Left lung (tissue), 10 donors: ENCODE measurements around the gene RNASE8. TPM values are rescaled to one million over a fixed set of nuclear protein-coding genes. Genes with fewer than 3 reads are reported as not detected.

Source experiments
- ATAC-seq: fragments of 200-7000 bp; cut with Tn5 transposase; one replicate; pipeline ENCODE4 v1.9.1; 2020; ENCODE audit warnings: moderate library complexity
- DNase-seq, 4 donors: peaks; one replicate each; pipeline ENCODE4 v3.0.0-alpha.2; 2013 to 2020
- H3K27ac ChIP-seq, 2 donors: fragments of 200-600 bp; sonication (generic) in 1 of 2; one replicate each; pipeline versions ENCODE4 v1.5.0 to v1.8.0; 2020 to 2021
- H3K27me3 ChIP-seq, 2 donors: fragments of 200-600 bp; sonication (generic) in 1 of 2; one replicate each; pipeline versions ENCODE4 v1.5.0 to v1.8.0; 2020 to 2021
- H3K36me3 ChIP-seq, 2 donors: fragments of 200-600 bp; sonication (generic) in 1 of 2; one replicate each; pipeline versions ENCODE4 v1.5.0 to v1.8.0; 2020 to 2021
- H3K4me1 ChIP-seq, 2 donors: fragments of 200-600 bp; one replicate each; pipeline ENCODE4 v1.8.0; 2021
- H3K4me3 ChIP-seq, 2 donors: fragments of 200-600 bp; sonication (generic) in 1 of 2; one replicate each; pipeline versions ENCODE4 v1.5.0 to v1.8.0; 2020 to 2021; ENCODE audit warnings: mild to moderate bottlenecking in 1 of 2
- H3K9me3 ChIP-seq, 2 donors: fragments of 200-600 bp; sonication (generic) in 1 of 2; one replicate each; pipeline versions ENCODE4 v1.5.0 to v1.8.0; 2020 to 2021
- intact Hi-C, 2 donors: fragments of 100-400 bp; cut with DNase I; formaldehyde crosslinking; loops; one replicate each; pipeline versions ENCODE4 v1.11.2 to v1.14.2; 2022
- polyA plus RNA-seq, 6 donors: library from polyadenylated mRNA; unstranded; fragments of 120-200 nt; gene quantifications; one replicate each; pipeline ENCODE4 v1.2.1, GENCODE V29; 2013; ENCODE audit not compliant: insufficient read length in 6 of 6
- total RNA-seq, 2 donors: library from RNA; stranded (reverse); fragmentation: NEBNext Ultra II Directional; extraction: Animal tissue kit (Norgen Biotek cat#: 25700); gene quantifications; one replicate each; pipeline ENCODE4 v1.2.1, GENCODE V29; 2021
- TF ChIP-seq, protein P1 (sequence below), 2 donors: fragments of 200-600 bp; sonication (generic) in 1 of 2; IDR thresholded peaks; one replicate each; pipeline versions ENCODE4 v1.5.0 to v1.8.0; 2021; ENCODE audit warnings: antibody characterized with exemption in 2 of 2
- donor health status: DM: no; HTN: yes; CAD: no.
- donor health status: DM: no; HTN: no; CAD: no.

The RNASE8 gene
- total and polyA plus RNA-seq, 8 donors = 0.21 to 0.31 TPM; not detected in 6

DNA sequence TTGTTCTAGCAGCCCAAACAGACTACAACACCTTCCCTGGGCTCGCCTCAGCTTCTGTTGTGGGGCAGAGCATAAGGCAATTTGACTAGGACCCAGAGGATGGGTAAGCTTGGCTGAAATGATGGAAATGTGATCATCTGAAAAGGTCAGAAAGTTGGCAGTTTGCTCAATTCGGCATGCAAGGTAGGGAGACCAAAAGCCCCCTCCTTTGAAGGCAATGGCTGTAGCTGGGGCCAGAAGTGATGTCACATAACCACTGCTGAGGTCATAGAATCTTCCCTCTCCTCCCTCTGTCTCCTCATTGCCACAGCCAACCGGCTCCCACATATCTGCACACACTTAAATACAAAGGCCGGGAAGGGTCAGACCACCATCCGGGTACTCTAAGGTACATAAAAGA lies 27.7 kb upstream of the RNASE8 start, which contains the start of gene TPPP2:
TPPP2 (plus strand) TSS at position 301 of the 400 bp plus-strand sequence. CDS start 365 bp downstream, outside the sequence.
- H3K9me3 ChIP-seq = no peaks in the 10 kb centered on the region
- no peak within 1 kb of the TSS for H3K27ac ChIP-seq
- peaks cover 0 to under 1% of the 10 kb centered on the region in 2 donors for H3K4me1 ChIP-seq
- no peaks in the 10 kb centered on the region for H3K36me3 ChIP-seq
- H3K4me3 ChIP-seq = no peak within 1 kb of the TSS
- intact Hi-C loops = no loop called here
- TF ChIP-seq, protein P1, sequence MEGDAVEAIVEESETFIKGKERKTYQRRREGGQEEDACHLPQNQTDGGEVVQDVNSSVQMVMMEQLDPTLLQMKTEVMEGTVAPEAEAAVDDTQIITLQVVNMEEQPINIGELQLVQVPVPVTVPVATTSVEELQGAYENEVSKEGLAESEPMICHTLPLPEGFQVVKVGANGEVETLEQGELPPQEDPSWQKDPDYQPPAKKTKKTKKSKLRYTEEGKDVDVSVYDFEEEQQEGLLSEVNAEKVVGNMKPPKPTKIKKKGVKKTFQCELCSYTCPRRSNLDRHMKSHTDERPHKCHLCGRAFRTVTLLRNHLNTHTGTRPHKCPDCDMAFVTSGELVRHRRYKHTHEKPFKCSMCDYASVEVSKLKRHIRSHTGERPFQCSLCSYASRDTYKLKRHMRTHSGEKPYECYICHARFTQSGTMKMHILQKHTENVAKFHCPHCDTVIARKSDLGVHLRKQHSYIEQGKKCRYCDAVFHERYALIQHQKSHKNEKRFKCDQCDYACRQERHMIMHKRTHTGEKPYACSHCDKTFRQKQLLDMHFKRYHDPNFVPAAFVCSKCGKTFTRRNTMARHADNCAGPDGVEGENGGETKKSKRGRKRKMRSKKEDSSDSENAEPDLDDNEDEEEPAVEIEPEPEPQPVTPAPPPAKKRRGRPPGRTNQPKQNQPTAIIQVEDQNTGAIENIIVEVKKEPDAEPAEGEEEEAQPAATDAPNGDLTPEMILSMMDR (IDR thresholded peaks at IDR 0.05) = no peak
- DNase-seq = no peak
- peaks cover 0 to 17% of the 10 kb centered on the region in 2 donors for H3K27me3 ChIP-seq
- no peak for ATAC-seq

DNA sequence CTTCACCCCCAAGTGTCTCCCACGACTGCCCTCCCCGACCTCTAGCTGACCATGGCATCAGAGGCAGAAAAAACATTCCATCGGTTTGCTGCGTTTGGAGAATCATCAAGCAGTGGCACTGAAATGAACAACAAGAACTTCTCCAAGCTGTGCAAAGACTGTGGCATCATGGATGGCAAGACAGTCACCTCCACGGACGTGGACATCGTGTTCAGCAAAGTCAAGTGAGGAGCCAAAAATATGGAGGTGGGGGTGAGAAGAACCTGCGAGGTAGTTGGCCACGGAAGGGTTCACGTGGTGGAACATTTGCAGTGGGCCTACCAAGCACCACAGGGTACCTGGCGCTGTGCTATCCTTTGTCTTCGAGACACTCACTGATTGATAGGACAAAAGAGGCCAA lies 27.1 kb upstream of the RNASE8 start:
- TF ChIP-seq, protein P1 (IDR thresholded peaks at IDR 0.05) = no peak
- Histone ChIP-seq H3K27ac (no peak overlapping the region), H3K4me1 (no peaks in the 10 kb centered on the region), H3K36me3 (no peaks in the 10 kb centered on the region), H3K4me3 (no peak overlapping the region), H3K27me3 (peaks cover 0 to 11% of the 10 kb centered on the region in 2 donors), H3K9me3 (no peaks in the 10 kb centered on the region)
- DNase-seq (no peak), ATAC-seq (no peak)
- intact Hi-C loops = no loop called here

DNA sequence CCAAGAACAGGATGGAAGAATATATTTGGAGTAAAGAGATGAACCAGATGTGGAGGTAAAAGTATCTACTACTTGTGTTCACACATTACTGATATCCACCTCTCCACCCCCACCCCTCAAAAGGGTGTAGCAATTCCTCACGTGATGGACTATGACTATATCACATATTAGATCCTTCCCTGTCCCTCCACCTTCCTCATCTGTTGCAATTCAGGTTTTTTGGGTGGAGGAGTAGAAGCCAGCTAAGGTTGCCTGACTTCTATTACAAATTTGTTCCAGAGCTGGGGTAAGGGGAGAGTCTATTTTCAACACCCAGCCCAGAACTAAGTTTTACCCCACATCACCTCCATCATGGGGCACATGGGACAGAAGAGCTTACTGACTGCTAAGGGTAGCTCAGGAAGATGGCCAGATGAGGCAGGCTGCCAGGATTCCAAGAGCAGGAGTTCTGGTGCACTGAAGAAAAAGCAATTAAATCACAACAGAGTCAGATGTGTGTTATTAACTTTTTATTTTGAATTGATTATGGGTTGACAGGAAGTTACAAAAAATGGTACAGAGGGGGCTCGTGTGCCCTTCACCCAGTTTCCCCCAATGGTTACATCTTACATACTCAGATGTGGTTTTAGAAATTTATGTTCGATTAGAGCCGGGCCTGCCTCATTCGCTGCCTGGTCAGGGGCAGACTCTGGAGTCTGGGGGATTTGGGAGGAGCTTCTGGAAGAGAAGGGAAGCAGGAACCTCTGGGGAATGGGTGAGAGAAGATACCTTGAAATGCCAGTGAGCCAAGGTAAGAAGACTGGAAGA lies 25.1 kb upstream of the RNASE8 start:
- H3K27me3 ChIP-seq = no peaks in the 10 kb centered on the region
- H3K9me3 ChIP-seq = no peaks in the 10 kb centered on the region
- TF ChIP-seq, protein P1 (IDR thresholded peaks at IDR 0.05) = no peak
- no peak for ATAC-seq
- H3K27ac ChIP-seq = no peak overlapping the region
- no peaks in the 10 kb centered on the region for H3K4me1 ChIP-seq
- no peak for DNase-seq
- no peaks in the 10 kb centered on the region for H3K36me3 ChIP-seq
- intact Hi-C loops = no loop called here
- H3K4me3 ChIP-seq = no peak overlapping the region

DNA sequence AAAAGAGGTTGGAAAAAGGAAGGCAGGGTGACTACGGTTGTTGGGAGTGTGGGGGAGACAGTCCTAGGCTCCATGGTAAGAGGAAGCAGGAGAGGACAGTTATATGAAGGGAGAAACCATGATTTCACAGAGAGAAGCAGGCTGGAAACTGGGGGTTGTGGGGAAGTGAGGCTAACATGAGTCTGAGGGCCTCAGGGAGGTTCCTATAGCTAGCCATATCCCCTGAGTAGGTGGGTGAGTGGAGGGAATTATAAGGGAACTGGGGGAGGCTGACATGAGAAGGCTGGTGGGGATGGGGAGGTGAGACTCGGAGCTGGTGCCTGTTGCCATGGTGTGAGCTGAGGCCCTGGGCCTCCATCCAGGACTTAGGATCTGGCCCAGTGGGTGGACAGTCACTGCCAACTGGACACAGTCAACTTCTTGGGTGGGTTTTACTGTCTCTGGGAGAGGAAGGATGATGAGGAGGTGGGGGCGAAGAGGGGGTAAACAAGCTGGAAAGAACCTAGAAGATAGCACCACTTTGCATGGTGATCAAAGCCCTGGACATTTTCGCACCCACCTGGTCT lies 24.4 kb upstream of the RNASE8 start:
- ATAC-seq (no peak), DNase-seq (no peak)
- Histone ChIP-seq H3K4me3 (no peak overlapping the region), H3K27me3 (no peaks in the 10 kb centered on the region), H3K36me3 (no peaks in the 10 kb centered on the region), H3K9me3 (no peaks in the 10 kb centered on the region), H3K4me1 (no peaks in the 10 kb centered on the region), H3K27ac (no peak overlapping the region)
- TF ChIP-seq, protein P1 (IDR thresholded peaks at IDR 0.05) = no peak
- intact Hi-C loops = no loop called here

DNA sequence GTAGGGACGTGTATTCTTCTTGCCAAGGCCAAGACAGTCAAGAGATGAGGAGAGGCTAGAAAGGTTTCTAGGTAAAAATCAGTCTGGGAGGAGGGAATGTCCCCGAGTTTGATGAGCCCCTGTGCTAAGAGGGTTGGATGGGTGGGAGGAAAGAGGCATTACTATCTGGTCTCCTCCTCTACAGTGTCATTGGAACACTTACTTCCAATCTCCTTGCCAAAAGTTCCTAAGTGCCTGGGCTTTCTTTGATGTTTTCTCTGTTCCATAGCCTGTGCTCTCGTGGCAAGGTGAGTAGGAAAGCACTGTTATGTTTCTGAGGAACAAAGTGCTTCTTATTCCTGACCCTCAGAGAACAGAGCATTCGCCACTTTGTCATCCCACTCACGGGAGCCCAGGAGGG lies 22.9 kb upstream of the RNASE8 start, which contains the start of gene RNASE13:
RNASE13 (minus strand) TSS at position 101 of the 400 bp plus-strand sequence. CDS start 519 bp downstream, outside the sequence.
- no peak within 1 kb of the TSS for H3K27ac ChIP-seq
- no peaks in the 10 kb centered on the region for H3K9me3 ChIP-seq
- H3K36me3 ChIP-seq = no peaks in the 10 kb centered on the region
- H3K27me3 ChIP-seq = no peaks in the 10 kb centered on the region
- no peak within 1 kb of the TSS for H3K4me3 ChIP-seq
- ATAC-seq = no peak
- peaks cover 12% of the 10 kb centered on the region in 2 donors for H3K4me1 ChIP-seq
- intact Hi-C loops = no loop called here
- TF ChIP-seq, protein P1 (IDR thresholded peaks at IDR 0.05) = no peak
- no peak for DNase-seq
